ENCODE measurements around the gene HOXD13. TPM values are rescaled to one million over a fixed set of nuclear protein-coding genes. Genes with fewer than 3 reads are reported as not detected.

The HOXD13 gene
- total RNA-seq, 1 experiment from 2014 or later = not detected

DNA sequence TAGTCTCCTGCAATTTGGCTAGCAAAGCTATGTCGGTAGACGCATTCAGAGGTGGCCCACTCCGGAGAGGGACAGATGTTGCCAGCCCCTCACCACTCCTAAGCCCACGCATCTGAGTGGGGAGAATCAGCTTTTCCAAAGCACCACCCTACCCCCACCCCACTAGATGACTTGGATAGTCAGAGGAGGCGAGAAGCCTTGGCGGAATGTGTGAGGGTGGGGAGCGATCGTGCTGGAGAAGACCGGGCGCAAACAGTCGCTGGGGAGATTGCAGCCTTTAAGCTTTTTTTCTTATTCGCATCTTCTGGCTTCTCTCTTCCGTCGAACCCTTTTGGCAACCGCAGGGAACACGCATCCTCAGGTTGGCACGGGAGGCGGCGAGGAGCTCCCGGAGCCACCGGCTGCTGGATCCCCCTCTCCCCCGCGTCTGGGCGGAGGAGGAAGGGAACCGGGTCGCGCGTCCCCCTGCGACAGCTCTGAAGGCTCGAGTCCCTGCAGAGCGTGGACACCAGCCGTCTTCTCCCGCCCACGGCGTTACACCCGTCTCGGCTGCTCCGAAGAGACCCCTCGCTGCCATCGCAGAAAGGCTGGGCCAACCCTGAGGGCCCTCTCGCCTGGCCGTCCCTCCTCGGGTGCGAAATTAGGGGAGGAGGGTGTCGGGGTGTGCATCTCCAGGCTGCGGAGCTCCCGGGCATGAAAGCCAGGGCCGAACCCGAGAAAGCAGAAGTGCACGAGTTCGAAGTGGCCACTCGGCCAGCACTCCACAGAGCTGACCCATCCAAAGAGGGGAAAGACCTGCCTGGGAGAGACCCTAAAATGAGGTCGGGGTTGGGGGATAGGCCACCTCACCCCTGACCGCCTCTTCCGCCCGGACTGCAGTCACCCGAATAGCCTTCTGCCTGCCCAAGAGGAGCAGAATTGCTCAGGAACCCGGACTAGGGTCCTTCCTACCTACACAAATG is 20.9 kb upstream of the HOXD13 start:
- no peak overlapping the region for H3K27ac Mint-ChIP-seq (ENCODE audit: unreplicated experiment)
- intact Hi-C loops (cut with micrococcal nuclease; ENCODE audit: unreplicated experiment) = no loop called here
- H3K9me3 ChIP-seq = no peaks in the 10 kb centered on the region
- POLR2A ChIA-PET = no interaction called here
- H3K36me3 Mint-ChIP-seq (ENCODE audit: insufficient read depth, unreplicated experiment) = no peaks in the 10 kb centered on the region
- CTCF ChIA-PET = no interaction called here
- no TSS peak for BruUV-seq (replicated peaks)
- no peak for DNase-seq
- H3K4me3 ChIP-seq (ENCODE audit: low read depth, low read length) = no peak overlapping the region
- no peaks in the 10 kb centered on the region for H3K36me3 ChIP-seq (ENCODE audit: control insufficient read depth, insufficient read depth, low read length)
- H3K4me1 Mint-ChIP-seq (ENCODE audit: low read depth, unreplicated experiment) = no peaks in the 10 kb centered on the region
- H3K27me3 ChIP-seq (replicated peaks; ENCODE audit: control insufficient read depth, insufficient read depth, low read length) = peaks cover under 1% of the 10 kb centered on the region; the same call in 1 of the 2 replicates
- TF ChIP-seq, protein P1, sequence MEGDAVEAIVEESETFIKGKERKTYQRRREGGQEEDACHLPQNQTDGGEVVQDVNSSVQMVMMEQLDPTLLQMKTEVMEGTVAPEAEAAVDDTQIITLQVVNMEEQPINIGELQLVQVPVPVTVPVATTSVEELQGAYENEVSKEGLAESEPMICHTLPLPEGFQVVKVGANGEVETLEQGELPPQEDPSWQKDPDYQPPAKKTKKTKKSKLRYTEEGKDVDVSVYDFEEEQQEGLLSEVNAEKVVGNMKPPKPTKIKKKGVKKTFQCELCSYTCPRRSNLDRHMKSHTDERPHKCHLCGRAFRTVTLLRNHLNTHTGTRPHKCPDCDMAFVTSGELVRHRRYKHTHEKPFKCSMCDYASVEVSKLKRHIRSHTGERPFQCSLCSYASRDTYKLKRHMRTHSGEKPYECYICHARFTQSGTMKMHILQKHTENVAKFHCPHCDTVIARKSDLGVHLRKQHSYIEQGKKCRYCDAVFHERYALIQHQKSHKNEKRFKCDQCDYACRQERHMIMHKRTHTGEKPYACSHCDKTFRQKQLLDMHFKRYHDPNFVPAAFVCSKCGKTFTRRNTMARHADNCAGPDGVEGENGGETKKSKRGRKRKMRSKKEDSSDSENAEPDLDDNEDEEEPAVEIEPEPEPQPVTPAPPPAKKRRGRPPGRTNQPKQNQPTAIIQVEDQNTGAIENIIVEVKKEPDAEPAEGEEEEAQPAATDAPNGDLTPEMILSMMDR (IDR thresholded peaks at IDR 0.05; ENCODE audit: insufficient read depth in 1 of 2, low read depth in 1 of 2, low read length in 1 of 2, severe bottlenecking in 1 of 2, unreplicated experiment in 1 of 2) = no peak
- H3K4me3 Mint-ChIP-seq (ENCODE audit: unreplicated experiment) = no peak overlapping the region
- H3K4me1 ChIP-seq = no peaks in the 10 kb centered on the region
- peaks cover 12% of the 10 kb centered on the region for H3K27me3 Mint-ChIP-seq (ENCODE audit: insufficient read depth, unreplicated experiment)
- H3K9me3 Mint-ChIP-seq (ENCODE audit: unreplicated experiment) = no peaks in the 10 kb centered on the region

DNA sequence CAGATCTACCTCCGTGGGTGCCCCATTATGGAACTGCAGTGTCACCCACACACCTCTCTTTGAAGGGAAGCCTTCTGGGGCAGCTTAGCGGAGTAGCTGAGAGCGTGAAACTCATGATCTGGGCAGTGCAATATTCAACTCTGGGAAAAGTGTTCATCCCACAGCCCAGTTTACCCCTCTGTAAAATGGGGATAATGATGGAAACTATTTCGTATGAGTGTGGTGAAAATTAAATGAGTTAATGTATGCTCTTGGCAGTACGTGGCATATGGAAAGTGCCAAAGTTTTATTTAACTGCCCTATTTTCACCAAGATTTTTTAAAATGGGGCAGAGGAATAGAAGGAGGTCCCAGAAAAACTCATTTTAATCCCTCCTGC is 20.2 kb upstream of the HOXD13 start:
- ChIA-PET POLR2A (no interaction called here), CTCF (no interaction called here)
- no peak overlapping the region for H3K4me3 ChIP-seq (ENCODE audit: low read depth, low read length)
- H3K4me1 ChIP-seq = no peaks in the 10 kb centered on the region
- TF ChIP-seq, protein P1 (IDR thresholded peaks at IDR 0.05; ENCODE audit: insufficient read depth in 1 of 2, low read depth in 1 of 2, low read length in 1 of 2, severe bottlenecking in 1 of 2, unreplicated experiment in 1 of 2) = no peak
- no peaks in the 10 kb centered on the region for H3K9me3 ChIP-seq
- H3K27me3 Mint-ChIP-seq (ENCODE audit: insufficient read depth, unreplicated experiment) = peaks cover 13% of the 10 kb centered on the region
- BruUV-seq (replicated peaks) = no TSS peak
- H3K9me3 Mint-ChIP-seq (ENCODE audit: unreplicated experiment) = no peaks in the 10 kb centered on the region
- no peak overlapping the region for H3K4me3 Mint-ChIP-seq (ENCODE audit: unreplicated experiment)
- no peak overlapping the region for H3K27ac Mint-ChIP-seq (ENCODE audit: unreplicated experiment)
- H3K27me3 ChIP-seq (replicated peaks; ENCODE audit: control insufficient read depth, insufficient read depth, low read length) = peaks cover 1% of the 10 kb centered on the region; the same call in 1 of the 2 replicates
- H3K36me3 ChIP-seq (ENCODE audit: control insufficient read depth, insufficient read depth, low read length) = no peaks in the 10 kb centered on the region
- intact Hi-C loops (cut with micrococcal nuclease; ENCODE audit: unreplicated experiment) = no loop called here
- no peak for DNase-seq
- no peaks in the 10 kb centered on the region for H3K4me1 Mint-ChIP-seq (ENCODE audit: low read depth, unreplicated experiment)
- no peaks in the 10 kb centered on the region for H3K36me3 Mint-ChIP-seq (ENCODE audit: insufficient read depth, unreplicated experiment)

DNA sequence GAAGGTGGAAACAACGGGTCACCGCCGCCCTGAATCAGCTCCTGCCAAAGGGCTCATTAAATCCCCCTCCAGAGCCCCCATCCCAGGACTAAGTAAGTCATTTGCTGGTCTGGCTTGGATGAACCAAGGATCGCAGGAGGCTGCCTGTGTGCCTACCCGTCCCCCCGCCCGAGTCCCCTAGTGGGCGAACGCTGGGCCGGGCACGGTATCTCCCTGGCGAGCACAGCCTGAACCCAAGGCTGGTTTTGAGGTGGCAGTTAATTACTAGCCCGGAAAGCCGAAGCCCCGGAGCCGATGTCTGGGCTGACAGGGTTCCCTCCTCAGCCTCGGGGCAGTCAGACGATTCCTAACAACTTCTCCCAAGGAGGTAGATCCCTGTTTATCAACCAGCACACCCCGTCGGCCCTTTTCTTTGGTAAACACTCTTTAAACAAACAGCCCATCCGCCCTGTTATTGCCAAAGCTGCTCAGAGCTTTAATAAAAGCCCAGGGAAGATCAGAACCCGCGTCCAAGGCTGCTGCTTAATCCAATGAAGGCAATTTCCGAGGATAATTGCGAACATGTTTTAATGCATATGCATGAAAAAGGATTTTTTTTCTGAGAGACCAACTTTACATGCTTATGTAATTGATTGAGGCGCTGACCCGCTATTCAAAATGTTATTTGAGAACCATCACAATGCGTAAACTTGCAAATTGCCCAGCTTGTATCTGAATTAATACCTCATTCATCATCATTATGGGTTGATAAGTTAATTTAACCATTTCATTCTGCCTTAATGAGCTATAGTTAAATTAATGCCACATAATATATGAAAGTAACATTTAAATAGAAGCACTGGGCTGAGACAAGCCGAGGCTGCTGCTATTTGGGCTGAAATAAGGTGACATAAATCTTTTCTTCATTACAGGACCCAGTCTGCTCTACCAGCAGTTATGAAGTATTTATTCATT is 19.3 kb upstream of the HOXD13 start:
- H3K9me3 Mint-ChIP-seq (ENCODE audit: unreplicated experiment) = no peaks in the 10 kb centered on the region
- DNase-seq = no peak
- intact Hi-C loops (cut with micrococcal nuclease; ENCODE audit: unreplicated experiment) = no loop called here
- H3K4me1 ChIP-seq = no peaks in the 10 kb centered on the region
- H3K36me3 Mint-ChIP-seq (ENCODE audit: insufficient read depth, unreplicated experiment) = no peaks in the 10 kb centered on the region
- H3K27me3 ChIP-seq (replicated peaks; ENCODE audit: control insufficient read depth, insufficient read depth, low read length) = peaks cover 1% of the 10 kb centered on the region; the same call in 1 of the 2 replicates
- no peaks in the 10 kb centered on the region for H3K36me3 ChIP-seq (ENCODE audit: control insufficient read depth, insufficient read depth, low read length)
- H3K4me3 Mint-ChIP-seq (ENCODE audit: unreplicated experiment) = no peak overlapping the region
- CTCF ChIA-PET = interaction anchor here (0.5 kb wide), 1 partner anchor 14 kb away, joined by 4 read pairs; no protein-coding TSS in a partner anchor
- POLR2A ChIA-PET = no interaction called here
- no peaks in the 10 kb centered on the region for H3K9me3 ChIP-seq
- TF ChIP-seq, protein P1 (IDR thresholded peaks at IDR 0.05; ENCODE audit: insufficient read depth in 1 of 2, low read depth in 1 of 2, low read length in 1 of 2, severe bottlenecking in 1 of 2, unreplicated experiment in 1 of 2) = no peak
- no peak overlapping the region for H3K4me3 ChIP-seq (ENCODE audit: low read depth, low read length)
- BruUV-seq (replicated peaks) = no TSS peak
- H3K4me1 Mint-ChIP-seq (ENCODE audit: low read depth, unreplicated experiment) = no peaks in the 10 kb centered on the region
- H3K27ac Mint-ChIP-seq (ENCODE audit: unreplicated experiment) = no peak overlapping the region
- peaks cover 14% of the 10 kb centered on the region for H3K27me3 Mint-ChIP-seq (ENCODE audit: insufficient read depth, unreplicated experiment)
